Fibroblast of lung (primary cell): ENCODE results near the gene DNAJB6. TPM values are rescaled to one million over a fixed set of nuclear protein-coding genes. Genes with fewer than 3 reads are reported as not detected.

Experiments
- DNase-seq, 2 donors: peaks; one replicate each; pipeline versions ENCODE4 v3.0.0 to v3.0.0-alpha.2; 2010; ENCODE audit warnings: low read depth in 2 of 2
- H2AFZ ChIP-seq: 2 replicates; pipeline ENCODE4 v1.5.1; 2012; ENCODE audit warnings: low read length, control low read depth, inconsistent platforms
- H3K27ac ChIP-seq: 2 replicates; pipeline ENCODE4 v1.5.1; 2011; ENCODE audit warnings: low read length, control low read depth; ENCODE audit not compliant: insufficient read depth
- H3K27me3 ChIP-seq: 2 replicates; pipeline ENCODE4 v1.5.1; 2011; ENCODE audit warnings: mild to moderate bottlenecking, low read length; ENCODE audit not compliant: control insufficient read depth, insufficient read depth
- H3K36me3 ChIP-seq: 2 replicates; pipeline ENCODE4 v1.5.1; 2011; ENCODE audit warnings: low read length; ENCODE audit not compliant: control insufficient read depth, insufficient read depth
- H3K4me1 ChIP-seq: 2 replicates; pipeline ENCODE4 v1.5.1; 2011; ENCODE audit warnings: low read length; ENCODE audit not compliant: control insufficient read depth, insufficient read depth; ENCODE audit errors: extremely low read depth
- H3K4me2 ChIP-seq: 2 replicates; pipeline ENCODE4 v1.5.1; 2011; ENCODE audit warnings: low read length, control low read depth; ENCODE audit not compliant: insufficient read depth; ENCODE audit errors: extremely low read depth
- H3K4me3 ChIP-seq, 4 experiments: fragments of 200-600 bp in 1 of 4; sonication (generic) in 1 of 4; replicated peaks in 1 of 4; 2 replicates each; pipeline ENCODE4 v1.5.1; 2011 to 2016; ENCODE audit warnings: low read length in 4 of 4, low read depth in 3 of 4, mild to moderate bottlenecking in 3 of 4, control low read depth in 2 of 4, inconsistent platforms in 1 of 4, mixed read lengths in 1 of 4; ENCODE audit not compliant: insufficient read depth in 1 of 4; ENCODE audit errors: control extremely low read depth in 1 of 4
- H3K79me2 ChIP-seq: 2 replicates; pipeline ENCODE4 v1.5.1; 2012; ENCODE audit warnings: mild to moderate bottlenecking, low read length, inconsistent platforms; ENCODE audit not compliant: control insufficient read depth, insufficient read depth
- H3K9ac ChIP-seq: 2 replicates; pipeline ENCODE4 v1.5.1; 2011; ENCODE audit warnings: mild to moderate bottlenecking, low read length, control low read depth; ENCODE audit not compliant: insufficient read depth
- H3K9me3 ChIP-seq: 2 replicates; pipeline ENCODE4 v1.5.1; 2012; ENCODE audit warnings: low read depth, low read length; ENCODE audit not compliant: control insufficient read depth, insufficient read depth
- H4K20me1 ChIP-seq: 2 replicates; pipeline ENCODE4 v1.5.1; 2011; ENCODE audit warnings: low read length; ENCODE audit not compliant: control insufficient read depth, insufficient read depth; ENCODE audit errors: extremely low read depth
- EZH2 ChIP-seq: IDR thresholded peaks from 2 replicates; pipeline ENCODE4 v1.5.1; 2012; ENCODE audit warnings: low read length, control low read depth, mild to moderate bottlenecking; ENCODE audit errors: missing control alignments
- polyA plus RNA-seq, 2 donors: library from polyadenylated mRNA; depleted of rRNA in 1 of 2; stranded (reverse) in 1 of 2; unstranded in 1 of 2; fragments of >200 nt; gene quantifications; 2 replicates each; pipeline ENCODE4 v1.2.1, GENCODE V29; 2011 to 2012; ENCODE audit warnings: missing spikeins in 1 of 2
- total RNA-seq: library from RNA; depleted of rRNA; stranded (reverse); fragments of >200 nt; gene quantifications from 2 replicates; pipeline ENCODE4 v1.2.1, GENCODE V29; 2014
- TF ChIP-seq, protein P1 (sequence below), 2 donors: IDR thresholded peaks in 1 of 2; conservative IDR thresholded peaks in 1 of 2; 1 replicate in 1 of 2; 2 replicates in 1 of 2; pipeline ENCODE4 v1.5.1; 2011 to 2012; ENCODE audit warnings: low read length in 2 of 2, control low read depth in 1 of 2, inconsistent platforms in 1 of 2, low read depth in 1 of 2, mild to moderate bottlenecking in 1 of 2

Gene DNAJB6
- total and polyA plus RNA-seq, 2 donors (not counting 1 experiment from before 2014, with no cell fraction given): 86.2 to 117 TPM

DNA sequence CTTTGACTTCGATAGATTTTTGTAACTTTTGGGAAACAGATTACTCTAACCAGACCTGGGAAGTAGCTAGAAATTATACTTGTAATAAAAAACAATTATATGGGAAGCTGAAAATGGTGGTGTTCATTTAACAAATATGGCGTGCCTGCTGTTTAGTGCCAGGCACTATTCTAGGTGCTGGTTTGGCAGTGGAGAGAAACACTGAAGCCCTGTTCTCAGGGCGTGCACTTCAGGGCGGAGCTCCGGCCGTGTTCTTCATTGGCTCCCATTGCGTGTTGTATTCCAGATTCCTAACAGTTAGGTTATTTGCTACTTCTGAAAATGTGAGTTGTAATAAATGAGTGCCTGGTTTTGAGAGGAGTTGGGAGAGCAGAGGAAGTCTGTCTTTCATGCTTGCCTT is 38.6 kb downstream of the DNAJB6 start:
- Histone ChIP-seq H3K9ac (no peak overlapping the region), H2AFZ (no peak overlapping the region), H3K4me2 (no peak overlapping the region), H3K79me2 (peaks cover 72% of the 10 kb centered on the region), H3K27ac (no peak overlapping the region), H3K36me3 (peaks cover 13% of the 10 kb centered on the region), H3K4me1 (no peaks in the 10 kb centered on the region), H3K9me3 (no peaks in the 10 kb centered on the region), H3K4me3 (no peak overlapping the region), H3K27me3 (no peaks in the 10 kb centered on the region), H4K20me1 (no peaks in the 10 kb centered on the region)
- TF ChIP-seq, protein P1, sequence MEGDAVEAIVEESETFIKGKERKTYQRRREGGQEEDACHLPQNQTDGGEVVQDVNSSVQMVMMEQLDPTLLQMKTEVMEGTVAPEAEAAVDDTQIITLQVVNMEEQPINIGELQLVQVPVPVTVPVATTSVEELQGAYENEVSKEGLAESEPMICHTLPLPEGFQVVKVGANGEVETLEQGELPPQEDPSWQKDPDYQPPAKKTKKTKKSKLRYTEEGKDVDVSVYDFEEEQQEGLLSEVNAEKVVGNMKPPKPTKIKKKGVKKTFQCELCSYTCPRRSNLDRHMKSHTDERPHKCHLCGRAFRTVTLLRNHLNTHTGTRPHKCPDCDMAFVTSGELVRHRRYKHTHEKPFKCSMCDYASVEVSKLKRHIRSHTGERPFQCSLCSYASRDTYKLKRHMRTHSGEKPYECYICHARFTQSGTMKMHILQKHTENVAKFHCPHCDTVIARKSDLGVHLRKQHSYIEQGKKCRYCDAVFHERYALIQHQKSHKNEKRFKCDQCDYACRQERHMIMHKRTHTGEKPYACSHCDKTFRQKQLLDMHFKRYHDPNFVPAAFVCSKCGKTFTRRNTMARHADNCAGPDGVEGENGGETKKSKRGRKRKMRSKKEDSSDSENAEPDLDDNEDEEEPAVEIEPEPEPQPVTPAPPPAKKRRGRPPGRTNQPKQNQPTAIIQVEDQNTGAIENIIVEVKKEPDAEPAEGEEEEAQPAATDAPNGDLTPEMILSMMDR (conservative IDR thresholded peaks at IDR 0.05 in 1 of 2, IDR thresholded peaks at IDR 0.05 in 1 of 2; ENCODE audit: low read depth in 1 of 2, low read length in 2 of 2): no peak
- TF ChIP-seq EZH2: no peak
- no peak for DNase-seq

DNA sequence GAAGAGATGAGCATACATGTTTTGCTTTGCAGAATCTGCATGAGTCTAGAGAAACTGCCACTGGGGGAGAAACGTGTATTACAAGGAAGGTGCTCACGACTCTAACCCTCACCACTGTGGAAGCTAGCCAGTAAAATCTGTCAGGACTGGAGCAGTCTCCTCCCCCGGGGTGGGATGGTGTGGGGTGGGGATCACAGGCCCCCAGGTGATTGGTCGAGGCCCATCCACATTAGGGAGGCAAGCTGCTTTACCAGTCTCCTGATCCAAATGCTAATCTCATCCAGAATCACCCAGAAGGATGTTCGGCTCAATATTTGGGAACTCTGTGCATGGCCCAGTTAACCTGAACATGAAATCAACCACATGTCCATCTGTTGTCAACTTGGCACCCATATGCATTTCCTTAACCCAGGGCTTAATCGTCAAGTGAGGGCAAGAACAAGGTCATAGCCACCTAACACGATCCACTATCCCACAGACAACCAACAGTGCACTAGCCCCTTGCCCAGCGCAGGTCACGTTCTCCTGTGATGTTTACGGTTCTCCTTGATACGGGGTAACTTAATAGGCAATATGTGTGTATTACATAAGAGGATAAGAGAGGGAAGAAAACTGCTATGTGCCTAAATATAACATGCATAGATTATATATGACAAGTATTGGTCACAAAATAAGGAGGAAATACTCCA is 40.8 kb downstream of the DNAJB6 start:
- Histone ChIP-seq H4K20me1 (no peaks in the 10 kb centered on the region), H3K4me3 (no peak overlapping the region), H2AFZ (no peak overlapping the region), H3K4me2 (no peak overlapping the region), H3K79me2 (peaks cover 71% of the 10 kb centered on the region), H3K9ac (no peak overlapping the region), H3K4me1 (no peaks in the 10 kb centered on the region), H3K27me3 (no peaks in the 10 kb centered on the region), H3K27ac (no peak overlapping the region), H3K36me3 (peaks cover 7% of the 10 kb centered on the region), H3K9me3 (no peaks in the 10 kb centered on the region)
- no peak for DNase-seq
- TF ChIP-seq, protein P1 (conservative IDR thresholded peaks at IDR 0.05 in 1 of 2, IDR thresholded peaks at IDR 0.05 in 1 of 2; ENCODE audit: low read depth in 1 of 2, low read length in 2 of 2): no peak
- no peak for TF ChIP-seq EZH2

DNA sequence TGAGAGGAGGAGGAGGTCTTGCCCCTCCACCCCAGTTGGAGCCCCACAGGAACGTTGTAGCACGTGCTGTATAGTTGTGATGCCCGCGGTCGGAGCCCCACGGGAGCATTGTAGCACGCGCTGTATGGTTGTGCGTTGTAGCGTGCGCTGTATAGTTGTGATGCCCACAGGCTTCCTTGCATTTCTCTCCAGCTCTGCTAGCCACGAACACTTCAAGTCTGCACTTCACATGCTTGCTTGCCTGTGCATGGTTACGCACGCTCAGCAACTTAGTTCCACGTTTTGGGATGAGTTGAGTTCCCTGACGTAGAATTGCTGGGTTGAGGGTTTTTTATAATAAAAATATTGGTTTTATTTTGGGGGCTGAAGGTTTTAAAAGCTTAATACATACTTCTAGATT is 41.6 kb downstream of the DNAJB6 start:
- H4K20me1 ChIP-seq: no peaks in the 10 kb centered on the region
- no peaks in the 10 kb centered on the region for H3K4me1 ChIP-seq
- peaks cover 6% of the 10 kb centered on the region for H3K36me3 ChIP-seq
- no peak overlapping the region for H3K27ac ChIP-seq
- no peak for DNase-seq
- H2AFZ ChIP-seq: no peak overlapping the region
- no peak overlapping the region for H3K4me2 ChIP-seq
- H3K79me2 ChIP-seq: peaks cover 66% of the 10 kb centered on the region
- H3K27me3 ChIP-seq: no peaks in the 10 kb centered on the region
- no peak overlapping the region for H3K4me3 ChIP-seq
- no peaks in the 10 kb centered on the region for H3K9me3 ChIP-seq
- no peak for TF ChIP-seq EZH2
- TF ChIP-seq, protein P1 (conservative IDR thresholded peaks at IDR 0.05 in 1 of 2, IDR thresholded peaks at IDR 0.05 in 1 of 2; ENCODE audit: low read depth in 1 of 2, low read length in 2 of 2): no peak
- no peak overlapping the region for H3K9ac ChIP-seq
